C4-2B (cell line): ENCODE data around the gene DPYSL3.

Experiments used
- CTCF ChIP-seq: fragments of 450-650 bp; conservative IDR thresholded peaks from 2 replicates; pipeline ENCODE4 v1.5.1; 2017; ENCODE audit warnings: mild to moderate bottlenecking
- ZFX ChIP-seq: fragments of 450-650 bp; IDR thresholded peaks from 2 replicates; pipeline ENCODE4 v1.6.1; 2017

- no peak for TF ChIP-seq CTCF
- no peak for TF ChIP-seq ZFX
These were observed 10.6 kb upstream of the DPYSL3 start for GRCh38 chr5:147520450-147520849.
